Subcutaneous adipose tissue (tissue), 4 donors: ENCODE results near the gene ASB18. TPM values are rescaled to one million over a fixed set of nuclear protein-coding genes. Genes with fewer than 3 reads are reported as not detected.

ENCODE experiments used
- total RNA-seq, 4 donors: library from RNA; depleted of rRNA; stranded (reverse); fragments of >200 nt; gene quantifications; one replicate each; pipeline ENCODE4 v1.1.0, GENCODE V29; 2016
- TF ChIP-seq, protein P1 (sequence below): fragments of 450-650 bp; IDR thresholded peaks from one replicate; pipeline ENCODE4 v1.5.1; 2016; ENCODE audit warnings: low read depth, mild to moderate bottlenecking, control low read depth, antibody characterized with exemption, moderate library complexity

The ASB18 gene
- total RNA-seq, 4 donors from 2014 or later, result not detected

DNA sequence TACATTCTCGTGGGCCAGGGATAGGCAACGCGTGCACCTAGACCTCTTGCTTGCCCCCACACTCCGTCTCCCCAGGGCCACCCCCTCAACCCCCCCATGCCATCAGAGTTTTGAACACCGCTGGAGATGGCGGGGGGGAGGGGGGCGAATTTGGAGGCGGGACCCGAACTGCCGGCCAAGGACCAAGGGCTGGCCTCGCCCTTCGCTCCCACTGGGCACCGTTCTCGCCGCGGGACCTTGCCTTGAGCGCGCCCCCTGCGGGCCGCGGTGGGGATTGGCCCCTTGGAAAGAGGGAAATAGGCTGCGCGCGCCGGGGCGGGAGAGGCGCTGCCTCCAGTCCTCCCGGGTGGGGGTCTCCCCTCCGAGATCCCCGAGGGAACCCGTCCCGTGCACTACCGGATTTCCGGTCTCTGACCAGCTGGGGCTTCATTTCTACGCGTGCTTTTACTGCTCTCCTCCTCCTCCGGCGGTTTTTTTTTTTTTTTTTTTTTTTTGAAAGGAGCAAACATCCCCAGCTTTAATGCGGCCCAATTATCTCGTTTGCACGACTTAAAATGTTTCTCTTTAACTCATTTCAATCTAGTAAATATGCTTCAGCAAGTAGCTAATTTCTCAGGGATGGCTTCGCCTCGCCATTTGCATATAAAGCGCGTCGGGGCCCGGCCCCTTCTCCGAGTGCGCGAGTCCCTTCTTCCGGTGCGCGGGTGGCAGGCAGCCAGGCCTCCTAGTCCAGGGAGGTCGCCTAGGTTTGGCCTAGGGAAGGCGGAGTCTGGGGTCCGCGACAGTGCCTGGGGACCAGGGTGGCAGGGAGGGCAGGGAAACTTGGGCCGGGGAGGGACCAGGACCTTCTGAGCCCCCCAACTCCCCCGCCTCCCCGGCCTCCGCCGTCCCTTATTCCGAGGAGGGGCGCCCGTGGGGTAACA is 86.0 kb downstream of the ASB18 start:
- TF ChIP-seq, protein P1, sequence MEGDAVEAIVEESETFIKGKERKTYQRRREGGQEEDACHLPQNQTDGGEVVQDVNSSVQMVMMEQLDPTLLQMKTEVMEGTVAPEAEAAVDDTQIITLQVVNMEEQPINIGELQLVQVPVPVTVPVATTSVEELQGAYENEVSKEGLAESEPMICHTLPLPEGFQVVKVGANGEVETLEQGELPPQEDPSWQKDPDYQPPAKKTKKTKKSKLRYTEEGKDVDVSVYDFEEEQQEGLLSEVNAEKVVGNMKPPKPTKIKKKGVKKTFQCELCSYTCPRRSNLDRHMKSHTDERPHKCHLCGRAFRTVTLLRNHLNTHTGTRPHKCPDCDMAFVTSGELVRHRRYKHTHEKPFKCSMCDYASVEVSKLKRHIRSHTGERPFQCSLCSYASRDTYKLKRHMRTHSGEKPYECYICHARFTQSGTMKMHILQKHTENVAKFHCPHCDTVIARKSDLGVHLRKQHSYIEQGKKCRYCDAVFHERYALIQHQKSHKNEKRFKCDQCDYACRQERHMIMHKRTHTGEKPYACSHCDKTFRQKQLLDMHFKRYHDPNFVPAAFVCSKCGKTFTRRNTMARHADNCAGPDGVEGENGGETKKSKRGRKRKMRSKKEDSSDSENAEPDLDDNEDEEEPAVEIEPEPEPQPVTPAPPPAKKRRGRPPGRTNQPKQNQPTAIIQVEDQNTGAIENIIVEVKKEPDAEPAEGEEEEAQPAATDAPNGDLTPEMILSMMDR, result no peak

DNA sequence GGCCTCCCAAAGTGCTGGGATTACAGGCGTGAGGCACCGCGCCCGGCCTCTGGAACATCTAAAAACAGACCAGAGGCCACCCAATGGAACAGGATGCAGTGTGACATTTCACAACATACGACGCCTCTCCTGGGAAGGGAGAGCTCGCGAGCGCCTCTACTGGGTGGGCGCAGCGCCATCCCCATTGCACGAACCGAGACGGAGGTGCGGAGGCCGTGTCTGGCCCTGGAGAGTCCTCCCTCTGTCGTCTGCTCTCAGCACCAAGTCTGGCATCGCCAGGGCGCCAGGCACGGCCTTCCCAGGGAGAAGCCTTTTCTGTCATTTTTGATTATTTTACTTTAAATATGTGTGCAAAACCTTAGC is 86.6 kb downstream of the ASB18 start:
- TF ChIP-seq, protein P1, result no peak

DNA sequence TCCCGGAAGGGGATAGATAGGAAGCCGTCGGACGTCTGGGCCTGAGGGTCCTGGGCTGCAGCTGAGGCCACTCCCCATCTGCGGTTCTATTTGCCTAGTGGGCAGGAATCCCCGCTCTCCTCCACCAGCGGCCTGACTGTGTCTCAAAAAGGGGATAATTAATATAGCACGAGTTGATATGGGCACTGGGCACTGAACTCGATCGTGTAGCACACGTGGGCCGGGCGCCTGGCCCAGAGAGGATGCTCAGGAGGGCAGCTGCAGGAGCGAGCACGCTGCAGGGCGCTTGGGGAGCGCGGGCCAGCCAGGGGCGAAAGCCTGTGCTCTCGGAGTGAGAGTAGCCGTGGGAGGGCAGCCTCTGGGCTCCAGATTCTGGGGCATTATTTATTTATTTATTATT is 87.3 kb downstream of the ASB18 start:
- TF ChIP-seq, protein P1, result no peak

DNA sequence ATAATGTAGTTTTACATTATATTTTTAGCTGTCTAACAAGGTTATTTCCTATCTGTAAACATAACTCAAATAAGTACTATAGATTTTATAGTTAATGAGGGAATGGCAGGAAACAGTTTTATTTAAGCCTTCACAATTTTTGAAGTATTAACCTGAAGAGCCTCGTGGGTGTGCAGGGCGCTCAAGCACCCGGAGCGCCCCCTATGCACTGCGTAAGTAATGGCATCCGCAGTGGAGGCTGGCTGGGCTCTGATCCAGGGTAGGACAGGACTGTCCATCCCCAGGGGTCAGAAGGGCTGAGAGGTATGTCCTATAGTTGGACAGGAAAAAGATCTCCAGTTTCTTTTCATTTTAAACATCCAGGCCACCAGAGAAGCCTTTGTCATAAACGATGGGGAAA is 87.8 kb downstream of the ASB18 start:
- TF ChIP-seq, protein P1, result no peak

DNA sequence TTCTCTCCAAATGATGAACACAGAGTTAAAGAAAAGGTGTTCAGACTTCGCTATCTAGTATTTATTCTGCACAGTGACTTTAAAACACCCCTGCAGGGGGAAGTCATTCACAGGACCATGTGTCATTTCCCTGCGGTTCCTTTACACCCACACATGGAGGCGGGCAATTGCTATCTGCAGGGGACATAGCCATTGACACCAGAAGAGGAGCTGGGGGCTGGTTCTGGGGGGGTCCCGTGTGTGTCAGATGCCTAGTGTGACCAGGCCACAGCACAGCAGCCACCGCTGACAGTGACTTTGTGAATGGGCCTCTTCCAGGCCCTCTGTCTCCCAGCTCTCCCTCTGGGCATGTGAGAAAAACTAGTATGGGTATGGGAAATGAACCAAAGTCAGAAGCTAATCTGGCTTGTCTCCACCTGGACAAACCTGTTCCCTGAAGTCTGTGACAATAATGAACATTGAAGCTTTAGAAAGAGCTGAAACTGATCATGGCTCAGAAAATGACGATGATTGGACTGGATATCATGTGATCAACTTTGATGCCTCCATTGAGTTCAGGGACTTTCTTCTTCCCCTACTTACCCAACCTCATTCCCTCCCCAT is 88.6 kb downstream of the ASB18 start:
- TF ChIP-seq, protein P1, result no peak

DNA sequence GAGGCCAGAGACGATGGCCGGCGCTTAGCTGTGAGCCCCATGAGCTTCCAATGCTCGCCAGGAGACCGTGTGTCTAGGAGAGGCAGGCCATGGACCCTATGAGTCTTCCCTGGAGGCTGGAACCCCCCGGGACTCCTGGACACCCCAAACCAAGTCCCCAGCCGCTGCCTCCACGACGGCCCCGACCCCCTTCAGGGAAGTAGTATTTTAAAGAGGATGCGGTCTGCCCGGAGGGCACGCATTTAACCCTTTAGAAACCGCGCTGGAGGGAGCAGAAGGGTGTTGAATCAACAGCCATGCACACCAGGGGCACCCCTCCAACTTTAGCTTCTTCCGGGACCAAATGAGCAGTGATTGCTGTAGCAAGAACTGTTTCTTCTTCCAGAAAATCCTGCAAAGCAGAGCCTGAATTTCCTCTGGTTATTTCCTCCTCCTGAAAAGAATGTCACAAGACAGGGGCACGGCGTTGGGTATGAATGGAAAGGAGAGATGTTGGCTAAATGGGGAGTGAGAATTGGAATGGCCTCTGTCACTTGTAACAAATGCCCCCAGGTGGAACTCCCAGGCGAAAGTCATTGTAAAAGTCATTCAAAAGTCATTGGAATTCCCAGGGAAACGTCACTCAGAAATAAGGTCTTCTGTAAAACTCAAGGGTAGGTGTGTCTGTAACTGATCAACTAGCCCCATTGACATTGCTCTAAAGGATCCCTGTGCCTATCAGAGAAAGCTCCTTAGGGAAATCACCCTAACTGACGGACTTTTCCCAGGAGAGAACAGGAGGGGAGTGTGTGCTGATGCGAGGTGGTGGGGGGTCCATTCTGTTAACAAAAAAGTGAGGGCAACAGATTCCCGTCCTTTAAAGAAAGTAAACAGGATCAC is 90.2 kb downstream of the ASB18 start:
- TF ChIP-seq, protein P1, result no peak
